ENCODE measurements around the gene MAML2. TPM values are rescaled to one million over a fixed set of nuclear protein-coding genes. Genes with fewer than 3 reads are reported as not detected.

Gene MAML2
- total RNA-seq, 1 experiment from 2014 or later: 2.7 TPM

GRCh38 chr11:96021901-96022650, 320.9 kb downstream of the MAML2 start:
- Mint-ChIP-seq H3K27me3 (ENCODE audit: low read depth) (no peaks in the 10 kb centered on the region), H3K36me3 (ENCODE audit: insufficient read depth in 1 of 3, low read depth in 3 of 3) (no peaks in the 10 kb centered on the region), H3K4me3 (no peak overlapping the region), H3K27ac (no peak overlapping the region), H3K9me3 (no peaks in the 10 kb centered on the region), H3K4me1 (peaks cover 8 to 10% of the 10 kb centered on the region in 2 experiments)
- Histone ChIP-seq H3K79me1 (ENCODE audit: insufficient read depth, low read depth, low read length, poor library complexity, severe bottlenecking) (no peaks in the 10 kb centered on the region), H3K4me2 (ENCODE audit: insufficient read depth, insufficient read length, low read length) (no peak overlapping the region), H3K79me2 (ENCODE audit: insufficient read depth, low read length) (no peaks in the 10 kb centered on the region), H3K18ac (ENCODE audit: insufficient read length, low read depth, low read length) (no peak overlapping the region), H4K20me1 (ENCODE audit: control insufficient read depth, insufficient read depth, insufficient read length) (no peaks in the 10 kb centered on the region), H3K4me1 (ENCODE audit: insufficient read depth, low read length) (peaks cover 4% of the 10 kb centered on the region; the same call in 1 of the 2 replicates), H3K56ac (ENCODE audit: insufficient read length, low read depth, low read length) (no peak overlapping the region), H3K9ac (ENCODE audit: extremely low read depth, insufficient read length, low read length) (no peak overlapping the region), H4K8ac (replicated peaks; ENCODE audit: insufficient read length, low read depth, low read length) (no peak overlapping the region), H2BK20ac (ENCODE audit: low read depth, low read length, poor library complexity, severe bottlenecking) (no peak overlapping the region), H2BK5ac (ENCODE audit: insufficient read length, low read length) (no peak overlapping the region), H3T11ph (ENCODE audit: low read length) (no peak overlapping the region), H4K5ac (ENCODE audit: insufficient read length, low read depth, low read length) (no peak overlapping the region), H3K23ac (ENCODE audit: insufficient read length, low read depth, low read length) (no peak overlapping the region), H3K14ac (ENCODE audit: insufficient read depth, low read length) (no peak overlapping the region), H3K27ac (ENCODE audit: insufficient read length, low read depth, low read length) (no peak overlapping the region), H2BK12ac (ENCODE audit: insufficient read length, low read depth, low read length) (no peak overlapping the region), H2BK15ac (ENCODE audit: low read depth, low read length) (no peak overlapping the region), H2BK120ac (ENCODE audit: low read depth, low read length, poor library complexity, severe bottlenecking) (no peak overlapping the region), H4K91ac (ENCODE audit: insufficient read length, low read depth, low read length) (no peak overlapping the region), H3K4ac (ENCODE audit: low read depth, low read length) (no peak overlapping the region), H3K27me3 (ENCODE audit: insufficient read depth, low read length) (no peaks in the 10 kb centered on the region), H3K23me2 (ENCODE audit: insufficient read length, low read depth, low read length, poor library complexity, severe bottlenecking) (no peaks in the 10 kb centered on the region), H2AK5ac (ENCODE audit: insufficient read length, low read length) (no peak overlapping the region), H2AFZ (ENCODE audit: low read length) (no peak overlapping the region), H3K9me3 (ENCODE audit: control insufficient read depth, low read depth, low read length) (no peaks in the 10 kb centered on the region)
- DNase-seq: no peak
- no CpG with 5 or more reads among the region's 5 CpGs for WGBS (ENCODE audit: extremely low coverage, insufficient read length, low lambda C conversion rate)
- no peak for TF ChIP-seq CTCF (conservative IDR thresholded peaks at IDR 0.05)
